ENCODE results near the gene KMT2C.

The KMT2C gene

DNA sequence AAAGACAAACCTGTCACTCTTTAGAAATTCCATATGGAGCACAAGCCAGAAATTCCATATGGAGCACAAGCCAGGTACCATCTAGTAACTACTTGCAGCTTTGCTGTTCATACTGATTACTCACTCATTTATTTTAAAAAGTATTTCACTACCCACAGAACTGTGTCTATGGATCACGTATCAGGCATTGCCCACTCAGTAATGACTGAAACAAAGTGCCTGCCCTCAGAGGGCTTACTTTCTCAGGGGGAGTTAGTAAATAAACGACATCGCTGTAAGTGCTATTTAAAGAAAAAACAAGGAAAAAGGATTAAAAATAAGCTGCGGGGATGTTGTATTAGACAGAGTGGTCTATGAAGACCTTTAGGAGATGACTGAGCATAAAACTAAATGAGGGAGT lies 239.4 kb downstream of the KMT2C start:
- no peak for DNase-seq (ENCODE audit: low spot score)

DNA sequence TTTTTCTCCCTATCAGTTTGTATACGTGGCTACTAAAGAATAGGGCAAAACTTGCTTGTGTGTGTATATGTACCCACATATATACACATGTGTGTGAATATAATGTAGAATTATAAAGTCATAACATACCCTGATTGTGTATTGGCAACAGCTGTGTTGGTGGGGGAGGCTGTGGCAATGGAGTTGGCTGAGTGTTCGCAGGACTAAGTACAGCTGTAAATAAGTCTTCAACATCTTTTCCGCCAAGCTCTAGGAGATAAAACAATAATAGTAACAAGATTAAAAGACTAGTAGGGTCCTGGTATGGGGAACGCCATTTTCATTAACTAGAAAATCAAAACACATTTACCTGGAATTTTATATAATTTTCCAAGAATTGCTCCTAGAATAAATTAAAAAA lies 241.9 kb downstream of the KMT2C start:
- no peak for DNase-seq (ENCODE audit: low spot score)

DNA sequence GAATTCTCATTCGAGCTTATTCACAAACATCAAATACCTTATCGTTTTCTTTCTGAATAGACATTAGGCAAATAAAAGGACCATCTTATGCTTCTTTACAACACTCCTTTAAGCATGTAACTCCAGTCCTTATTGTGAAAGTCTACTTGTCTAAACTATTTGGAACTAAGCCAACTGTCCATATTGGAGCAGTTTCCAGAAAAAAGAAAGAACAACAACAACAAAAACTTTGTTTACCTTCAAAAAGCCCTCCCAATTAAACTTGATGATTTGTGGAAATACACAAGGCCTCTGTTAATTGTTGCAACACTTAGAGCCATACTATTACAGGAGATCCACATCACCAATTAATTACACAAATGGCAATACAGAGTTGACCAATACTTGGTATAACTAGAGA lies 246.7 kb downstream of the KMT2C start:
- DNase-seq (ENCODE audit: low spot score): no peak

DNA sequence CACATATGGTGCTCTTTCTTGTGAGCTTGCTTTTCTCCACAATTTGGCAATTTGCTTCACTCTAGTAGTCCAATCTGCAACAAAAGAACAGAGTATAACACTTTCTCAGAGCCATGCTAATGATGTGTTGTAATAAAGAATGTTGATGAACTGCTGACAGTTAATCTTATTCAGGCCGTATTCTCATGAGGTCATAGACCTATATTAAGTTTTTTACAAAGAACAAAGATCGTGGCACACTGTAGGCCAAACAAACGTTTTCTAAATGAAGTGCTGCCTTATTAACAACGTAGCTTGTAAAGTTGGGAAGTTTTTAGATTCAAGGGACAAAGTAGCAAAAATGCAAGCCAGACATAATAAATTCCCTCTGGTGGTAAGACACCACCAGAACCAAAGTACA lies 250.2 kb downstream of the KMT2C start:
- no peak for DNase-seq (ENCODE audit: low spot score)

DNA sequence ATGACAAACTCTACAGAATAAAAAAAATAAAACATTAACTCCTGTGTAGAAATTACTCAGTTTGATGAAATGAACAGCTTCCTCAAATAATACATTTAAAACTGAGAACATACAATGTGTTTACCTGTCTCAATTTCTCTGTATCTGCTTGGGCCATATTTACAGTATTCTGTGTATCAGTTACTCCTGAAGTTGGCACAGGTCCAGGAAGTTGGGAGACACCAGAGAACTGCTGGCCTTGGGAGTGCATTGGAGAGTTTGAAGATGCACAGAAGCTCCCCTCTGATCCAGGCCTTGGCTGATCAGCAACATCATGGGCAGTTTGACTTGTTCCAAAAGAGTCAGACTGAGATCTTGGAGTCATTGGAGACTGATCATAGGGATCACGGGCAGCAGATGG lies 255.2 kb downstream of the KMT2C start:
- no peak for DNase-seq (ENCODE audit: low spot score)

DNA sequence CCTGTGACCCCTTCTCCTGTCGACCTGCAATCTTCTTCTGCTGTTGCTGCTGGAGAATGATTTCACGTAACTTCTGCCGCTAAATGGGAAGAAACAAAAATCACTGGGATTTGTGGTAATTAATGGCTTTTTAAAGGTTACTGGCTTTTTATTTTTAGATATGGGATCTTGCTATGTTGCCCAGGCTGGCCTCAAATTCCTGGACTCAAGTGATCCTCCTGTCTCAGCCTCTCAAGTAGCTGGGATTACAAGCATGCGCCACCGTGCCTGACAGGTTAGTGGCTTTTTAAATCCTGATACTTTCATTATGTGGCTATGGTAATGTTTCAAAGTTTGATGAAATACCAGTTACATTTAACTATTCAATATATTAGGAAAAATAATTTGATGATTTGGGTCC lies 255.8 kb downstream of the KMT2C start:
- no peak for DNase-seq (ENCODE audit: low spot score)

DNA sequence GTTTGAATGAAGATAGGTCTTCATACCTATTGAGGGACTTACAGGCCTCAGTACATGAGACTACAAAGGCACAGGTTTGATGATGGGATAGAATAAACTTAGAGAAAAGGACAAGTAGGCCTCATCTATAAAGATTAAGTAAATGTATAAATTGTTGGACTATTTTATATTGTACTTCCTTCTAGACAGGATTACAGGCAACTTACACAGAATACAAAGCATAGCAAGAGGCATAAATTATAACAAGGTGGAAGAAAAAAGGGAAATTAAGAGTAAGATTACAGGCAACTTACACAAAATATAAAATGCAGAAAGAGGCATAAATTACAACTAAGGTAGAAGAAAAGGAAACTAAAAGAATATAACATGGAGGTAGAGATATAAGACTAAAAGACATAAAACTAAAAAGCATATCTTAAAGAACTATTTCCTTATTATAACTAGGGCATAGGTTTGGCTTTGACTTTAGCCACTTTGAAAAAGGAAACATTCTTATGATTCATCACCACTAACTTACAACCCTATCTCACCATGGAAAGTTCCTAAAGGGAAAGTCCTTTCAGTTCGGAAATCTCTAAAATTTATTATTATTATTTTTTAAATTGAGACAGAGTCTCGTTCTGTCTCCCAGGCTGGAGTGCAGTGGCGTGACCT lies 257.3 kb downstream of the KMT2C start:
- DNase-seq (ENCODE audit: low spot score): no peak

DNA sequence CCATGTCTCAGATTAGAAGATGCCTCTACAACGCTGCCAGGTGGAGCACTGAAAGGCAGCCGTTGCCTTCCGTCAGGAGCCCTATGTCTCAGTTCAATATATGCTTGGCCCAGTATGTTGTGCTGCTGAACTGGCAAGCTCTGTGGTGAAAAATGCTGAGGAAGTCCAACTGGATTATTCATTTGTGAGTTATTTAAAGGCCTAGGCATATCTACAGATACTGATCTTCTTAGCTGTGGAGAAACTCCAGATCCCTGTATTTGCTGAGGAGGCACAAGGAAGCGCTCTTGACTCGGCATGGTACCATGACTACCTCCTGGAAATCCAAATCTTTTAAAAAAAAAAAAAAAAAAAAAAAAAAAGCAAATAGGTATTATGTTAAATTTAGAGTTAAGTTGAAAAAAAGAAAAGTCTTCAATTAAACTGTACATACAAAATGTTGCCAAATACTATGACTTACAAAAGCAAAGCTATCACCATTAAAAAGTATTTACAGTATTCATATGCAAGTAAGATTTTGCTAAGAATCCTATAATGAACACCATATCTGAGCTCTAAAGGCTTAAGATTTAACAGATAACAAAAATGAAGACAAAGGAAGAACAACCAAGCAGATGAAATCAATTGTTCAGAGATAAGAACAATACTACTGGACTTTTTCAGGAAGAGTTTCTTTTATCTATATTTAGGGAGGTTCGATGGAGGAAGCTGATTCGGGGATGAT lies 258.0 kb downstream of the KMT2C start:
- DNase-seq (ENCODE audit: low spot score): no peak

DNA sequence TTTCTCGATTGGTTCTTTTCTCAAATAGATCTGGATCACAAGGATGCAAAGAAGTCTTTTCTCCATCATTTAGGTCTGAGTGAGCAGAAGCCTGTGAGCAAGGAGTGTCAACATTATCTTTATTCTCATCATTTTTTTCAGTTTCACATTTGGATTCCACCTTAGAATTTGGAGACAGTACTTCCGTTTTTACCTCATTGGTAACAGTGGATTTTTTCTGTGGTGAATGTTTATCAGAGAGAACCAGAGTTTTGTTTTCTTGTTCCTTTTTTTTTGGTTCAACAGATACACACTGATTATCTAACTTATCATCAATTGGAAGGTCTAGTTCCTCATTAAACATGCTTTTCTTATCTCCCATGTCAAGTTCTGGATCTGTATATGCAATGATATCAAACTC lies 259.0 kb downstream of the KMT2C start:
- no peak for DNase-seq (ENCODE audit: low spot score)

DNA sequence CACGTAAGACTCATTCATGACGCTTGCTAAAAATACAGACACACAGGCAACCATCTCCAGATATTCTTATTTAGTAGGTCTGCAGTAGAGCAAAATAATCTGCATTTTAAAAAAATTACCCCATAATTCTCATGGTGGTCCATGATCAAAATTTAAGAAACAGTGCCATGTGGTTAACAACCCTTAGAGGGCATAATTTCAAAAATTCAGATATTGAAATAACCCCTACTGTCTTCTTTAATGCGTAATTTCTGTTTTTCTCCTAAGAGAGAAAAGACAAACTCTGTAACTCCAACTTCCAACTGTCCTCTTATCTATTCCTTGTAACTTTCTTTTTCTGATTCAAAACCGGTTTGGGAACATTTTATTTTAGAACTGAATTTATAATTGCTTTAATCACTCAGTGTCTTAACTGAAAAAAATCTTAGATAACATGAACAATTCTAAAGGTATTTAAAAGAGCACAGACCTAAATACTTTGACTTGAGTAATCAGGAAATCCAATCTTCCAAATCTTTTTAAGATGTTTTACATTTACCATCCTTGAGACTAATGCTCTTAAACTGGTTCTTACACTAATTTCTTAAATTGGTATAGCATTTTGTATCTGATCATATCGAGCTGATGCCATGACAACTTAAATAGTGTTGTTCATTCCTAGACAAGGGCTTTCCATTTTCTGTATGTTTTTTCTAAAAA lies 262.3 kb downstream of the KMT2C start:
- DNase-seq (ENCODE audit: low spot score): no peak

DNA sequence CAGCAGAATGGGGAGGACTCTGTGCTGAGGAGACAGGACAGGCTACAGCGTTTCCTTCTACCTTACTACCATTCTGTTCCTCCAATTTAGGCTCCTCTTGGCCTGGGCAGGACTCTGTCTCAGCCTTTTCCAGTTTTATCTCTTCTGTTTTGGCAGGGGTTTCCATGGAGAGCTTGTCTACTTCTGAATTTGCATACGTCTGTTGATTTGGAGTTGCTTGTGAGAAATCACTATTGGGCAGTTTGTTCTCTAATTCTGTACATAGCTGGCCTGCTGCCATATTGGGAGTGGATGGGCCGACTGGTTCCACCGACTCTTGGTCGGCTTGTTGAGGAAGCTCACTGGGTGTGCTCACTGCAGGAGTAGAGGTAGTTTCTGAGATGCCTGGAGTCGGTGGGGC lies 273.5 kb downstream of the KMT2C start:
- no peak for DNase-seq (ENCODE audit: low spot score)

DNA sequence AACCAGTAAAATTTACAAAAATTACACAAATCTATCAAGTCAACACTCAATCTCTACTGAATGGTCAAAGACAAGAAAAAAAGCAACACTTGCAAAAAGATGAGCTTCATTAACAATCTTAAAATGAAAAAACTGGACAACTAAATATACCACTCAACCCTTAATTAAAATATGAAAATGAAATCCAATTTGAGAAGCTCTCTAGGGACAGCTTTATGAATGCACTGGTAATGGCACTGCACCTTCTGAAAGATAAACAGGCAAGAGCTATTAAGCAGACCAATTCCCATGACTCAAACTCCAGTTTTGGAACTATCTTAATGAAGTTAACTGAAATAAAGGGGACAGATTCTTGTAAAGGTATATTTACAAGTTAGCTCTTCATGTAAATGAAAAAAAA lies 274.6 kb downstream of the KMT2C start:
- DNase-seq (ENCODE audit: low spot score): no peak

DNA sequence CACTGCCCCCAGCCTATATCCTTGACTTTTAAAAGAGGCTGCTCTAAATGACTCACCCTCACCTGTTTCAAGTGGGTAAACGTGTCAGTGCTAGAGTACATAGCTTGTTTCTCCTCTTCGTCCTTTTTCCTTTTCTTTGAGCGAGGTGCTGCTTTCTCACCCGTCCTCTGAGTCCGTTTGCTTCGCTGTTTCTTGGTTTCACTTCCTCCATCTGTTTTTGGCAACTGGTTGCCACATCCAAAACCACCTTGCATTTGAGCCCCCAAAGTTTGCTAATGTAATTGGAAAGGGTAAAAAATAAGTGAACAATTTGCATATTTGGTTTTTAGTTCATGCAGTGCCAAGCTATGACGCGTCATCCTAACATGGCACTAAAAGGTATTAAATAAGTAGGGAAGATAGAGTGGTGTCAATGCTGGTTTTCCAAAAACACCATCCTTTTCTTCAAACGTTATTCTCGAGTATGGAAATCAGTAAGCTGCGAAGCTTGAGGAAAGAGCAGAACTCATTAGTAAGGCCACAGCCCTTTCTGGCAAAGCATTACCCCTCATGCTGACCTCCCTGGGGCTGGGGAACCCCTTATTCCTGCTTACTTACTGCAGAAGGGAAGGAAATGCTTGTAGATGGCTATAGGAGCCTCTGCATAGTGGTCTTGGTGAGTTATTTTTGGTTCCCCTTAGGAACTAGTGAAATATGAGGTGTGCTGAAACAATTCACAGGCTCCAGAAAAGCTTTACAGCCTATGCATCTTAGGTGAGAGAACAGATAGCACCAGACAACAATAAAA lies 276.8 kb downstream of the KMT2C start:
- DNase-seq (ENCODE audit: low spot score): no peak

DNA sequence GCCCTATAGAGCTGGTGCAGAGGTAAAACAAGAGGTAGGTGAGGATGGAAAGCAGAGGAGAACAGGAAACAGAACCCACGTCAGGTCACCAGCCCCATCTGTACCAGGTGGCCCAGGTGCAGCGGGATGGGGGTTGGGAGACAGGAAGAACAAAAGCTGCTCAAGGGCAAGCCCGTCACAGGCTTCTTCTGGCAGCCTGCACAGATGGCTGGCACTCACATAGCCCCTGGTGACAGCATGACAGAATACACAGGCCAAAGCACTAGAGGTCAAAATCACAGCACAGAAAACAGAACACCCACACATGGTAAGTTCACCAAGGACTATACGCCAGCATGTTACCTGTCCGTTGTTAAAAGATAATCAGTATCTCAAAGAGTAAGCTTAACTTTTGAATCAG lies 283.5 kb downstream of the KMT2C start:
- DNase-seq (ENCODE audit: low spot score): no peak

DNA sequence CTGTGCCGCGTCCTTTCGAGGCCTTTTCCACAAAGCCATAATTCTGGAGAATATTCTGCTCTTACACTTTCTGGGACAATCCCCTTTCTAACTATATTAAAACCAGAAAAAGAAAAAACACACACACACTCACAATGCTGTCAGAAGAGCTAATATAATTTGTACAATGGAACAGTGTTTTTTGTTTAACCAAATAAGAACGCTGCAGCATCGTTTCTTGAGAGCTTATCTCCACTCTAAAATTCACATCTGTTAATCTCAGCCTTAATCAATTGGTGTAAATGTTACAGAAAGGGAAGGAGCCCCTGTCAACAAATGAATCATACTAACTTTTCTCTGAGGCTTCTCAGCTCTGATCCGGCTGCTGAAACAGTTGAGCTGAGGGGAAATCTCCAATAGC lies 286.4 kb downstream of the KMT2C start:
- DNase-seq (ENCODE audit: low spot score): no peak

DNA sequence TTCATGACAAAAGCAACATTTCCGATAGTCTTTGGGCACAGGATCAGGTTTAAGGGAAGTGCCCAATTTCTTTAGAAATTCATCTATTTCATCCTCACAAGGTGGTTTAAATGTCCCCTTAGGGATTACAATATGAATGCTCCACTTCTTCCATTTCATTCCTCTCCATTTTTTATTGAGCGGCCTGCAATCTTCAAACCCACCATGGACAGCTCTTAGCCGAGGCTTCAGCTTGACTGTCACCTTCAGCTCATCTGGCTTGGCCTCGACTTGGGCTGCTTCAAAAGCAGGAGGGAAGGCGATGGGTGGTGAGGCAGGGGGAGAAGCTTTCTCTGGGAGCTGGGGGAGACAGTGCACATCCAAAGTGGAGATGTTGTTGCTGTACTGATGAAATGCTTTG lies 287.1 kb downstream of the KMT2C start:
- DNase-seq (ENCODE audit: low spot score): no peak

DNA sequence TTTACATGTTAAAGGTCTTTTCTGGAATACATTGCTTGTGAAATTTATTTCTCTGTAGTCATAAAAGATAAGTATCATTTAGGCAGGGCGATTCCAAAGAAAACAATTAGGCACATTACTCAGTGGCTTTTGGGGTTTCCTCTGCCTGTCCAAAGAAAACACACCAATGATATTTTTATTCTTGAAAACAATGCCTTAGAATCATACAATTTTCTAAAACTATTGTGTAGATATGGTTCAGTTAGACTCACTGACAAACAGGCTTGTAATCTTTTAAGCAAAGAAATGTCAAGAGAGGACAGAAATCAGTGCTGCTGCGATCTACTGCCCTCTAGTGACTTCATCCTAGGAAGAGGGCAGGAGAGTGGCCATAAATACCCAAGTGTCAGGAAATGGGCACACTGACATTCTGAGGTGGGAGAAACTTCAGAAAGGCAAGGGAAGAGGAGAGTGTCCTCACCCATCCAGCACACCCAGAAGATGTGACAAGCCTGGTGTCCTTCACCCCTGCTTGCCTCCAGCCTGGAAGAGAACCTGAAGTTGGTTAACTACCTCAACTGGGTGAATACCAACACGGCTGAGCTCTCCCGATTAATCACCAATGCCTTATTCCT lies 289.8 kb downstream of the KMT2C start:
- peak; percentile 62 for DNase-seq (ENCODE audit: low spot score)

DNA sequence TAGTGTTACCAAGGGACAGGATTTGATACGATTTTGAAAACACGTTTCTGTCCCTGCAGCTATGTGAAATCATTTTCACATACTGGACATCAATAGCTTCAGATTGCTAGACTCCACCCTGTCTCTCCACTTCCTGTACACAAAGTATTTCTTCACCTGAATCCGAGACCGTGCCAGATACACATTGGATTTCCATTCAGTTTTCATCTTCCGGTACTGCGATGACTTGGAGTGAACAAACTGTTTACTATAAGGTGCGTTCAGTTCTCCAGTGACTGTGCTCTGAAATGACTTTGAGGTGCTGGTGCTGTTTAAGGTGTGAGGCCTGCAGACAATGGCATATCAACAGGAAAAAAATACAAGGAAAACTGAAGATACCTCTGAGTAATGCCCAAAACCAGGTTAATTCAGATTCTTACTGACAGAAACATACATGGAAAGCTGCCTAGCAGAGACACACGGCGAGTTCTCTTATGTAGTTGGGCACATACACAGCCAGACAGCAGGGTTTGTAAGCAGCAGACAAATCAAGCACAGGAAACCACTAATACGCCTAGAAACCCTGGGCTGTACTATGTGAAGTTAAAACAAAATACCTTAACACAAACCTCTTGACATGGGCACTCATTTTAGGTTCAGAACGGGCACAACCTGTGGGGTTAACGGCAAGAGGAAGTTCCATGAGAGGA lies 291.1 kb downstream of the KMT2C start:
- DNase-seq (ENCODE audit: low spot score): no peak

DNA sequence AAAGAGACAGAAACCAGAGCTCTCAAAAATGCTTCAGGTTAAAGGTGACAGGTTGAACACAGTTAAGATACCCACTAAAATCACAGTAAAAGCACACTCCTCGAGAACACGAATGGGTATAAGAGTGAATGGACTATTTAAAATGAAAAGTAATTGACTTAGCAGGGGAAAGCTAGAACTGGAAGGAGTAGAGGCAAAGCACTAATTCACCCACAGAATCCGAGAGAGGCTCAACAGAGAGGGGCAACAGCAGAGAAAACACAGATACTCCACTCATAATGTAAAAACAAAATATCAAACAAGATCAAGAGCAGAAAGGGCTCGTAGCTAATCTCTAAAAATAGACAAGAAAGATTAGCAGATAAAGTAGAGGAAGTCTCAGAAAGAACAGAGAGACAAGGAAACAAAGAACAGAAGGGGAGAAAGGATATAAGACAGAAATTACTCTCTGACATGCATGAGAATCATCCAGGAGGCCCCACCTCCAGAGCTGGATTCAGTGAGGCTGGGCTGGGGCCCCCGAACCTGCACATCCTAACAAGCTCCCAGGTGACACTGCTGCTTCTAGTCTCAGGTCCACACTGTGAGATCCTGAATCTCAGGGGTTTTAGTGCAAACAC lies 292.7 kb downstream of the KMT2C start:
- no peak for DNase-seq (ENCODE audit: low spot score)

DNA sequence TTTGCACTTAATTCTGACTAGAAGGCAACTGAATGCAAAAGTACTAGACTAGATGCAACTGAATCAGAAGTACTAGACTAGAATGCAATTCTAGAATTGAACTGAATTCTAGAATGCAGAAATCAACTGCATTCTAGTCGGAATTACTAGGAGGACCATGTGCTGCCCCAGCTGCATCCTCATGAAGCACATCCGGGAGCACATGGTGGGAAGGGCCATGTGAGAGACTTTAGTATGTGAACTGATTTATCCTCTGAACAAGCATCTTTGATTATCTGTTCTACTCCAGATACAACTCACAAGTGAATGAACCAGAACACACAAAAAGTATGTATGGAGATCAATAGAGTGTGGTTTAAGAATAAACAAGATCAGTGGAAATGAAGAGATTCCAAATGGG lies 295.2 kb downstream of the KMT2C start:
- no peak for DNase-seq (ENCODE audit: low spot score)

DNA sequence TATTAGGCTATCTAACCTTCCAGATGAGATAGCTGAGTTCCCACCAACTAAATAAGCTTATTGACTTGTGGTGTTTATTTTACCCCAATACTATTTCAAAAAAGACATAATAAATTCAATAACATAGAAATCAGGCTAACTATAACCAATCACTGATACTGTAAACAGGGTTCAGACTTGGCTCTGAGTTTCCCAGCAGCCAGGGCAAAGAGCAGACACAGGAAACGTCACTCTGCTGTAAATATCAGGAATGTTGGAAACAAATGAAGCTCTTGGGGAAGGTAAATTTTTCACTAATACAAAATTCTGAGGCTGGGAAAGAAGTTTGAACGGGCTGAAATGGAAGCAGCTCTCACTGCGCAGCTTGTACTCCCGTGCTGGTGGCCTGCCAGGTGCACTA lies 295.7 kb downstream of the KMT2C start:
- no peak for DNase-seq (ENCODE audit: low spot score)
